AG09319 (cell line): ENCODE results near the gene TMPRSS2.

Experiments used
- DNase-seq: peaks from one replicate; pipeline ENCODE4 v3.0.0-alpha.2; 2010; ENCODE audit warnings: low read depth; ENCODE audit errors: extremely low read depth
- TF ChIP-seq, protein P1 (sequence below): IDR thresholded peaks from 2 replicates; pipeline ENCODE4 v1.5.1; 2011; ENCODE audit warnings: low read depth, mild to moderate bottlenecking, inconsistent platforms, low read length, moderate library complexity

The TMPRSS2 gene

DNA sequence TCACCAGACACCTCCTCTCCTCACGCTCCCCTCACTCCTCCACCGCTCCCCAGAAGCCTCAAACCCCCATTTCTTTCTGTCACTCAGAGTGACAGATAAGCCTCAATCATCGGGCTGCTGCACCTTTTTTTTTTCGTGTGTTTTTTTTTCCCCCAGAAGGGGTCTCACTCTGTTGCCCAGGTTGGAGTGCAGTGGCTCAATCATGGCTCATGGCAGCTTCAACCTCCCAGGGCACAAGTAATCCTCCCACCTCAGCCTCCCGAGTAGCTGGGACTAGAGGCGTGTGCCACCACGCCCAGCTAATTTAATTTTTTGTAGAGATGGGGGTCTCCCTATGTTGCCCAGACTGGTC is 1.2 kb upstream of the TMPRSS2 start:
- TF ChIP-seq, protein P1, sequence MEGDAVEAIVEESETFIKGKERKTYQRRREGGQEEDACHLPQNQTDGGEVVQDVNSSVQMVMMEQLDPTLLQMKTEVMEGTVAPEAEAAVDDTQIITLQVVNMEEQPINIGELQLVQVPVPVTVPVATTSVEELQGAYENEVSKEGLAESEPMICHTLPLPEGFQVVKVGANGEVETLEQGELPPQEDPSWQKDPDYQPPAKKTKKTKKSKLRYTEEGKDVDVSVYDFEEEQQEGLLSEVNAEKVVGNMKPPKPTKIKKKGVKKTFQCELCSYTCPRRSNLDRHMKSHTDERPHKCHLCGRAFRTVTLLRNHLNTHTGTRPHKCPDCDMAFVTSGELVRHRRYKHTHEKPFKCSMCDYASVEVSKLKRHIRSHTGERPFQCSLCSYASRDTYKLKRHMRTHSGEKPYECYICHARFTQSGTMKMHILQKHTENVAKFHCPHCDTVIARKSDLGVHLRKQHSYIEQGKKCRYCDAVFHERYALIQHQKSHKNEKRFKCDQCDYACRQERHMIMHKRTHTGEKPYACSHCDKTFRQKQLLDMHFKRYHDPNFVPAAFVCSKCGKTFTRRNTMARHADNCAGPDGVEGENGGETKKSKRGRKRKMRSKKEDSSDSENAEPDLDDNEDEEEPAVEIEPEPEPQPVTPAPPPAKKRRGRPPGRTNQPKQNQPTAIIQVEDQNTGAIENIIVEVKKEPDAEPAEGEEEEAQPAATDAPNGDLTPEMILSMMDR, result no peak
- no peak for DNase-seq

DNA sequence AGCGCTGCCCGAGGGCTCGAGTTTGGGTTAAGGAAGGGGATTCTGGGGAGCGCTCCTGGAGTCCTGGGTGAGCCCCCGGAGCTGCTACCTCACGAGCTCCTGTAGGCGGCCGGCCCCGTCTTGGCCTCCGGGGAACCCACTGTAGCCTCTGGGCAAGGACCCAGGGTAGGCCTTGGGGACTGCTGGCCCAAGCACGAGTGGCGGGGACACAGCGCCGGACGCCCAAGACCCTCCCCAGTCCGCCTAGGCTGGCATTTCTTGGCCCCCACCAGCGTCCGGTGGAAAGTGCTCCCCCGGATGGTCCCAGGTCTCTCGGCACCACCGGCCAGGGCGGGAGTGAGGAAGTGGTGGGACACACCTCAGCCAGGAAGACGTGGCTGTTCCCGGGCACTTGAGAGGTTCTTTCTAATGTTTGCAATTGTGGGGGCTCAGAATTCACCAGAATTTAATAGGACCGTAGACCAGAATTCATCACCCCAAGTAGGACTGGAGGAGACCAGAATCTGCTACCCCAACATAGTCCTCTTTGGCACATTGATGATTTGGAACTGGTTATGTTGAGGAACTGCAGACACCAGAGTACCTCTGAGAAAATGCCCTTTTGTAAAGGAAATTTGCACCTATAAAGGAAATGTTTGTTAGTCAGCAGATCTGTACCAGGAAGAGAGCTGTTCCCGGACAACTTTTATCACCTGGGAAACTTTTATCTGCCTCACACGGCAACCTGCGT is 622 bp upstream of the TMPRSS2 start:
- no peak for DNase-seq
- TF ChIP-seq, protein P1, result no peak

DNA sequence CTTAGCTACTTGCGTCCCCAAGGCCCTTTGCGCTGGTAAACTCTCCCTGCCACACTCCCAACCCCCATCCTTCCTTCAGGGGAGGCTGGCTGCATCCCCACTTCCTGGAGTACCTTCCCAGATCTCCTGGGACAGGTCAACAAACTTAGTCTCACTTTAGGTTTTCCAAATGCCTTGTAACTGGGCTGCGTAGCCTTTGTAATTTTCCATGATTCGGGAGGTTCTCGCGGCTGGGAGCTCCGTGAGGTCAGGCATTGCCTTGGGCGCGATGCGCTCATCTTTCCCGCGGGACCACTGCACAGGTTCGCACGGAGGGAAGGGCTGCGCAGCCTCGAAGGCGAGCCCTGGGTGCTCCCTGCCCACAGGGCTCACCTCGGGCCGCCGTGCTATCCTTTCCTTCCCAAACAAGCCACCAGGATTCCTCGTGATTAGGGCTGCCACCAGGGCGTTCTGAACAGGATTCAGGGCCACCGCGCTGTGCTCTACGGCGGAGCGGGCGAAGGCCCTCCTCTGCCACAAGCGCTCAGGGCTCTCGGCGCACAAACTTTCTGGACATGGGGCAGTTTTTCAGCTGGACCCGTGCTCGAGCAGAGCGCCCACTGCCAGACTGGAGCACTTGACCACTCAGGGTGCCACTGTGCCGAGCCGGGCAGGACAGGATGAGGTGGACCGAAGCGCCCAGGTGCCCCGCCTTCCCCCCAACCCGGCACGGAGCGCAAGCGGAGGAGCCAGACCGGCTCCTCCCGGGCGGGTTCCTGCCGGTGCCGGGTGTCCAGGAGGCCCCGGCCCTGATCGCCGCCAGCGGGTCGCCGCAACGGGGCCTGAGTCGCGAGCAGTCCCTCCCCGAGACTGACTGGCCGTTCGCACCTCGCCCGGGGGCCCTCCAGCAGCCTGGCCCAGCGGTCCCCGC is 1.1 kb downstream of the TMPRSS2 start:
- TF ChIP-seq, protein P1, result no peak
- no peak for DNase-seq

DNA sequence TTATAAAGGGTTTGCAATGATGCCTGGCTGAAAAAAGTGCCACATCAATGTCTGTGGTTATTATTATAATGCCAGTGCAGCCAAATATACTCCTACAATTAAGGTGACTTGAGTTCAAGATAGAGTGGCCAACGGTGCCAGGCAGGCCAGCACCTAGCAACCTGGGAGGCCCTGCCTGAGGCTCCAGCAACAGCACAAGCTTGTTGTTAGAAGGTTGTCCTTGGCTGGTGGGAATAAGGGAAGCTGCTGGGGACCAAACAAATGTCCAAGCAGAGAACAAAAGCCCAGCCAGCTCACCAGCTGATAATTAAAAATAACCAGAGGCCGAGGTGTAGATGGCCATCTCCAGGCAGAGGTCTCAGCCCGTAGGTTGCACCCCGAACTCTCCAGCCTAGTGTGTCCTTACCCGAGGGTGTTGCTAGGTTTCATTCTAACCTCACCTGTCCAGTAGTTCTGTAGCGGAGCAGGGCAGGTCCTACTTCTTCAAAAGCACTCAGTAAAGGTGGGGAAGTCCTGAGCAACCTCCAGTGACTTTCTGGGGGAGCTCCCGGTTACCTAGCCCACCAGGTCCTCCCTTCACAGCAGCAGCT is 1.9 kb downstream of the TMPRSS2 start:
- DNase-seq, result no peak
- TF ChIP-seq, protein P1, result no peak

DNA sequence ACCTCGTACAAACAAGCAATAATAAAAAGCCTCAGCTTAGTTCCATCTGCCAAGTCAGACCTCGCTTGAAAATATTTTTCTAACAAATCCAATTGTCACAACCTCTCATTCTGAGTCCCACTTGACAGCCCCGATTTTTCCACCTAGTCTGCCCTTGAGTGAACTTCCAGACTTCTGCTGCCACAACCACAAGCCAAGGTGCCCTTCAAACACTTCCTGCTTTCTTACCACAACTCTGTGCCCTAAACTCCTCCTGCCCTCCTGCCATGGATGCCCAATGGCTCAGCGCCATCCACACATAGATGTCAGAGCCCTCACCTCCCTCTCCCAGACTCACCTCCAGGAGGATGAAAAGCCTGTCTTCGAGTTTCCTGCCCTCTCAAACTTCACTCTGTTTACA is 3.9 kb downstream of the TMPRSS2 start:
- TF ChIP-seq, protein P1, result no peak
- DNase-seq, result no peak

DNA sequence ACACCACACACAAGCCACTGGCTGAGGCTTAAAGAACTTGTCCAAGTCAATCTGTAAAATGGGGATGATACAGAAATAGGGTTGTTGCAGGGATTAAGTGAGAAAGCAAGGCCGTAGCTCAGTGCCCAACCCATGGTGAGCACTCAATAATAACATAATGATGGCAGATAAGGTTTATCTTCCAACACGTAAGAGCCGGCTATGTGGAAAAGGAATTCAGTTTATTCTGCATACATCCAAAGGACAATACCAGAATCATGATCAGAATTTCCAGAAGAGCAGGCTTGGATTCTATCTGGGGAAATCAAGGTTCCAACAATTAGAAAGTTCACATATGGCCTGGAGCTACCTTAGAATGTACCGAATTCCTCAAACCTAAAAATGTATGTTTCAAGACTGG is 4.6 kb downstream of the TMPRSS2 start:
- TF ChIP-seq, protein P1, result no peak
- no peak for DNase-seq

DNA sequence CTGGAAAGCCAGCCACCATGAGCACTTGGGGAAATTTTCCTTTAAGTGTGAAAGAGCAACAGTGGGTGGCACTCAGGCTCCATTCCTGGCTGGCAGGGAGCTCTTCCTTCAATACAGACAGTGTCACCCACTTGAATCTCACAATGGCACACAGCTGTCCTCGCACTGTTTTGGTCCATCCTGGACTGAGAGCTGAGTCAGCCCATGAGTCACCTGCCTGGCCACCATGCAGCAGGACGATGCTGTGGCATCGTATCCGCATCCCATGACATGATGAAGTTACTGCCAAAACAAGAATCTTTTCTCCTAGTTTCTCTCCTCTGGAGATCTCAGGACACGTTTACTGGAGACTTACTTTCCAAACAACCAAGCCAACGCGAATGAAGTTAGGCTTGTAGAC is 6.0 kb downstream of the TMPRSS2 start:
- DNase-seq, result no peak
- TF ChIP-seq, protein P1, result no peak
